Activated CD4-positive, alpha-beta T cell treated with anti-CD3 and anti-CD28 coated beads for 48 hours (primary cell): Measurements from ENCODE around the gene NRAP.
A peak's percentile ranks its signal among the peaks of the same experiment; 100 is the strongest.

Experiments
- DNase-seq: peaks from one replicate; pipeline ENCODE4 v3.0.0-alpha.2; 2020

The NRAP gene

DNA sequence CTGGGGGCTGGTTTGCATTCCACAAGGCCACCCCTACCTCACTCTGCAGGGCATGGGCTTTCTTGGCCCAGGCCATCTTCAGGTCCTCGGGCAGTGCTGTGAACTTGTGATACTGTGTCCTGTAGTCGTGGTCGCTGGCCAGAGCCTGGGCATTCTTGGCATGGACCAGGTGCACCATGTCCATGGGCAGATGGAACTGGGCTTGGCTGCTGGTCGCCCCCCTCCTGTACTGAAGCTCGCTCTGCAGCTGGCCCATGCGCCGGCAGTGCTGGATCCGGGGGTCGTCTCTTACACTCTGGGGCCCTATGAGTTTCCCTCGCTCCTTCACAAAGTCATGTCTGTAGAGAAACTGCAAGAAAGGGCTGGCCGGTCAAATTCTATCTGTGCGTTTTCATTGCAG is 59.3 kb downstream of the NRAP start:
- DNase-seq, result no peak

DNA sequence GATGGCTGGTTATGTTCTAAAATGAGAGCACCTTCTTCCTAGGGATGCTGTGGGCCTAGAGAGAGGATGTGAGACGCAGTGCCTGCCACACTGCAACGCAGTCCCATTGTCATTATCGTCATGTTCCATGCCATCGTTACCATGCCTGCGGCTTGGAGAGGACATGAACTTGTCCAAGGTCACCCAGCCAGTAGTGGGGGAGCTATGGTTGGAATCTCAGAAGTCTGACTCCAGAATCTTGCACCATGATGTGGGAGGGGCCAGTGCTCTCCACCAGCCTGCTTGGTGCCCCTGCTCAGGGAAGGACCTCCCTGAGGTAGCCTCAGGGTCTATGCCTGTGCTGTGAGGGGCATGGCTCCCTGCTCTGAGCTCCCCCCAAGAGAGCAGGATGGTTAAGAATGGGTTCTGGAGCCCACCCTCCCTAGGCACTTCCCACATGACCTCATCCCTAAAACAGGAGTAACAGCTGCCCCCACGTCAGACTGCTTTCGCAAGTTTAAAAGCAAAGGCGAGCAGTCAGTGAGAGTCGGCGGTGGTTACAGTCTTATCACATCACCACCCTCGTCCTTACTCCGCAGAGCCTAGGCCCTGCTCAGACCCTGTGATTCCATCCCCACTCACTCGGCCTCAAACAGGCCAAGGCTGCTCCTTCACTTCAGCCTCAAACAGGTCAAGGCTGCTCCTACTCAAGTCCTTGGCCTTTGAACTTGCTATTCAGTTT is 60.6 kb downstream of the NRAP start:
- DNase-seq, result no peak

DNA sequence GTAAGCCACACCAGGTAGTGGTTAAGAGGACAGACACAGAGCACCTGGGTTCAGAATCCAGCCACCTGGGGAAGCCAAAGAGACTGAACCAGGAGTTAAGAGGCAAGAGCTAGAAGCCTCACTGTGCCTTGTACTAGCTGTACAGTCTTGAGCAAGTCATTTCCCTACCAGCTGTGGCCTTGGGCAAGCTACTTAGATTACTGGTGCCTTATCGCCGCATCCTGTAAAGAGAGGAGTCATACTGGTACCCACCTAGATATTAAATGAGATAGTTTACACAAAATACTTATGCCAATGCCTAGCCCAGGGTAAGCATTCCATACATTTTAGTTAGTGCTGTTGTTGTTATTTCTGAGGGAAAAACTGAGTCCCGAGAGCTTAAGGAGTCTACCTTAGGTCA is 63.3 kb downstream of the NRAP start:
- no peak for DNase-seq

DNA sequence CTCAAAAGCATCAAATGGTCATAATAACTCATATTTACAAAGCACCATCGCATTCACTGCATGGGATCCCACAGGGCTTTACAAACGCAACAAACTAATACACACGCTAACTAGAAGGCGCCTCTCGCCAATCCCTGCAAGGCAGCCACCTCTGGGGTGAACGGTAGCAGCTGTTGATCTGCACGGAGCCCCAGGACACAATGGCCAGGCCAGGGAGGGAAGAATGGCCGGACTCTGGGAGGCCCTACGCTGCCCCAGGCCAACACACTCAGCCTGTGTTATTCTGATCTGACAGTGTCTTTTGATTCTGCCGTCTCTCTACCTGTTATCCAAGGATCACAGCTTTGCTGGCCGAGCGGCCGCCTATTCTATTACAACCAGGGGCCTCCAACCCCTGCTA is 69.2 kb downstream of the NRAP start:
- no peak for DNase-seq

DNA sequence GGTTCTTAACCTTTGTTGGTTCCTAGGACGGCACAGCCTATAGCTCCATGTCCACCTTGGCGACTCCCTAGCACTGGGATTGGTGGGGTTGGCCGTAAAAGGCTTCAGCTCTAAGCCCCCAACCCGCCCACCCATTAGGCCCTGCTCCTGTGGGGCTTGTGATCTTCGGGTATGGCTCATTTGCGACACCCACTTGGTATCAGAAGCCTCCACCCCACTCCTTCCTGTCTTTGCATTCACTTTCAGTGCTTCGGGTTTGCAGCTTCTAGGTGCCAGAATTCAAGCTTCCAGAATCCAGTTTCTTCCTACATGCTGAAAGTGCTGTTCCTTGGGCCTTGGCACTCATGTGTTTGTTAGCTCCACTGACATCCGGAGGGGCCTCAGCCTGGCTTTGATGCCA is 71.5 kb downstream of the NRAP start:
- DNase-seq, result no peak

DNA sequence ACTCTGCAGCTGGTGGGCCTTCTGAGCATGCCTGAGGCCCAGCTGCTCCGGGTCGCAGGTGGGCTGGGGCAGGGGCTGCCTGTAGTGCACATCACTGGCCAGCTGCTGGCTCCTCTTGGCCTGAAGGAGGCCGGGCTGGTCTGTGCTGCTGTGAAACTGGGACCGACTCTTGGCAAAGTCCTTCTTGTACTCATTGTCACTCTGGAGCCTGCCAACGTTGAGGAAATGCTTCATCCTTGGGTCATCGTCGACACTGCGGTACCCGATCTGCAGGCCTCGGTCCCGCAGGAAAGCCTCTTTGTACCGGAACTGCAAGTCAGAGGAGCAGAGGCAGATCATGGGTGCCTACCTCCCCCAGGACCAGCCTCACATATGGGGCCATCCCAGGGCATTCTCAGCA is 73.3 kb downstream of the NRAP start:
- no peak for DNase-seq

DNA sequence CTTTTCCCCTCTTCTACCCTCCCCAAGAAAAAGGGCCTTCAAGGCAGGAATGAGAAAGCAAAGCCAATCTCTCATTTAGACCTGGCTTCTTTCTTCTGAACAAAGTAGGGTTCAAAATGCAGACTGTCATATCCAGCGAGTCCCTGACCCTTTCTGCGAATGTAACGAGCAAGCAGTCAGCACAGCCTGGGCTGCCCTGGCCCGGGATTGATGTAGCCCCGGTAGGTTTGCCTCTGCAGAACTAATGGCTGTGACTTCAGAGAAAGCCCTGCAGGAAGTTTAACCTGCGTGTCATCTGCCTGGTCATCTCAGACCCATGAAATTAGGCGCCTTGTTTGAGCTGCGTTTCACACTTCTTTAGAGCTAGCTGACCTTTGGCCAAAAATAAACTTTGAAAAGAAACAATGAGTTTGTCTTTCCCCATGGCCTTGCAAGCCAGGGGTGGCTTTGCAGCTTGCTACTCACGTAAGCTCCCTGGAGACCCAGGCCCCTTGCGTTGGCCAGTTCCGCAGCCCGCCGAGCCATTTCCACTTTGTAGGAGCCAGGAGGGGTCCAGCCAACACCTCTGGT is 74.6 kb downstream of the NRAP start:
- DNase-seq, result no peak

DNA sequence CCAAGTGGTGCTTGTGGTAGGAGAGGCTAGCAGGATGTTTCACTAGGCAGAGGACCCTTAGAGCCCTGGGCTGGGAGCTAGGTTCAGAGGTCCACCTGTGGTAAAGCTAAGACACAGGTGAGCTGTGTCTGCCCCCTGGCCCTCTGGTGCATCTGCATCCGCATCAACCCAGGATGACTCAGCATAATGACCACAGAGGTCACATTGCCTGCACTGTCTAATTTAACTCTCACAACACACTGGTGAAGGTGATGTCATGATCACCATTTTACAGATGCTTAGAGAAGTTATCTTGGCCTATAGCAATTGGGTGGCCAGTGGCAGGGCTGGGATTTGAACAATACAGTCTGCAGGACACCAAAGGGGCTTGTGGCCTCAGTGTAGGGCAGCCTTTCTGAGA is 77.9 kb downstream of the NRAP start:
- DNase-seq, result no peak

DNA sequence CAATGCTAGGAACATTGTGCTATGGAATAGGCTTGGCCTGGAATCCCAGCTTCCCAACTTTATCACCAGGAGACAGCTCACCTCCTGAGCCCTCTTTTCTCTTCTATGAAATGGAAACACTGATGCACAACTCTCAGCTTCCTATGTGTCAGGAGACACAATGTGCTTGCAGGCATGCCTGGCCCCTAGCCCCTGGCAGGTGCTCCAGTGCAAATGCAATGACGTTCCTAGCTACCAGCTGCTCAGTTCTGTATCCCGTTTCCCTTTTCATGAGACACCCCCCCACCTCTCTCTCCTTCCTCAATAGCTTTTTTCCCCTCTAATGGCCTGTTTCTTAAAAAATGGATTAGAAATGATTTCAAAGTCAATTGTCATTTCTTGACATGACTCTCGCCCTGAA is 80.3 kb downstream of the NRAP start:
- DNase-seq, result no peak

DNA sequence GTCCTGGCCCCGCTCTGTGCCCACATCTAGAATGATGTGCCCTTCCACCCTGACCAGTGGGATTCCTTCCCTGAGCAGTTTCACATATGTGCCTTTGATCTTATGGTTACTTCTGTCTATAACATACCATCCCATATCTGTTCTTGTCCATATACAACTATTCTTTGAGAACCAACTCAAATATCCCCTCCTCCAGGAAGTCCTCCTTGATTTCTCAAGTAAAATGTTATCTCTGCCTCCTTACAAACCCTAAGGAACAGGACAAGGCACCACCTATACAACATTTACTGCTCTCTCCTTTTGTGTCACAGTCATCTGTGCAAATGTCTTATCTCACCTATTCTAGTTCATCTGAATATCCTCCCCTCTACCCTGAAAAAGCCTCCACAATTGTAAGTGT is 82.7 kb downstream of the NRAP start:
- DNase-seq, result no peak

DNA sequence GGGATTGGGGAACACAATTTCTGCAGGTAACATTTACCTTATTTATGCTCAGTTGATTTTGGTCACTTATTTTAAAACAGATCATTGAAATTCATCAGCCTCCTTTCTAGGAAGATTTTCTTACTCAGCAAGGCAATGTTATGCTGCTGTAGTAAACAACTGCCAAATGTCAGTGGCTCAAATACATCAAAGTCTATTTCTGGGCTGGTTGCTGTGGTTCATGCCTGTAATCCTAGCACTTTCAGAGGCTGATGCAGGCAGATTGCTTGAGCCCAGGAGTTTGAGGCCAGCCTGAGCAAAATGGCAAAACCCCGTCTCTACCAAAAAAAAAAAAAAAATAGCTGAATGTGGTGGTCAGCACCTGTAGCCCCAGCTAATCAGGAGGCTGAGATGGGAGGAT is 85.1 kb downstream of the NRAP start:
- DNase-seq, result no peak

DNA sequence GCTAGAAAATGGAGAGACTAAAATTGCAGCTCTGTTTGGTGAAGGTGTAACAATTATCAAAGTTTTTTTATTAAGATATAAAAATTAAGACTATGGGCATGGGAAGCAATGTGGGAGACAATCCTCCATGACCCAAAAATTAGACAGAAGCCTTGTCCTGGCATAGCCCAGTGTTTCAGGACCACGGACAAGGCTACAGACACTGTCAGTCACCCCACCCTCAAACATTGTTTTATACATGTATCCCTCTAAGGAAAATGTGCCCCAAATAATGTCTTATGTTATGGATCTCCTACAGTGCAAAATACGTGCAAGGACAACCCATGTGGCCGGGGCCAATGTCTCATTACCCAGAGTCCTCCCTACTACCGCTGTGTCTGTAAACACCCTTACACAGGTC is 87.0 kb downstream of the NRAP start:
- peak; percentile 20 for DNase-seq

DNA sequence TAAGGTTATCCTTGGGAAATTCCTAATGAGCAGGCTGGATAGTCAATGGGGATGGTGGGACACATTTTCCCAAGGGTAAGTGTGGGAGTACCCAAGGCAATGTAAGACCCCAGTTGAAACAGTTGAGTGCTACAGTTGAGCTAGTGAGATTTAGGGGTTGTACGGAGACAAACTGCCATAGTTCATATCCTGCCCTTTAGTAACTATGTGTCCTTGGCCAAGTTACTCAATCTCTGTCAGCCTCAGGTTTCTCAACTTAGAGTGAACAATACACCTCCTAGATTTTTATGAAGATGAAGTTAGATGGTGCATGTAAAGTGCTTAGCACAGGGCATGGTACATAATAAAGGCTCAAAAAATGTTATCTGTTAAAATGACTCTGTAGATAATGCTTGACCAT is 90.5 kb downstream of the NRAP start:
- DNase-seq, result no peak

DNA sequence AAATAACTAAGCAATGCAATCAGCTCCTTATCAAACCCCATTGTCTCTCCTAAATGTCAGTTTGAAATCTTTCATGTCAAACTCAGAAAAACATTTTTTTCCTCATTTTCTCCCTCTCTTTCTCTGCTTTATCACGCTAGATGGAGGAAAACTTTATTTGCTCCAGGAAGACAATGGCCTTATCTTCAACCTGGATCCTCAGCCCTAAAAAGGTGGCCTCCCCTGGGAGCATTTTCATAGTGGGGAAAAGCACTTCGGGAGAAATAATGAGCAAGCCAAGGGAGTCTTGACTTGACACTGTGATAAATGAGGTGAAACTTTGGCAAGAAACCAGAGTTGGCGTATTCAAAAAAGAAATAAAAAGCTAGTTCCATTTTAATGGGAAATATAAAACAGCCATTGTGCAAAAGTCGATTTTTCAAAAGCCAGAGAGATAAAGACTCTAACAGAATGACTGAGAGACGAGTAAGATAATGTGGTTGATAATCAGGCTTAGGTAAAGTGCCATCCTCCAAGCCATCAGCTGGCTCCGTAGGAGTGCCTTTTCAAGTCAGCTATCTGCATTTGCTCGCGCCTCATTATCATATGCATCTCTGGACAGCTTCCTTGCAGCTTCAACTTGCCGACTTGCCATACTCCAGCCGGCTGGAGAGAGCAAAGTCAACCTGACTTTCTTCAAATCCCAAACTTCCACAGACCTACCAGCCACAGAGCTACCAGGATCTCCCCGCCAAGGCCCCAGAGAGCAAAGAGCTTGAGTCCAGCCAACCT is 91.1 kb downstream of the NRAP start:
- no peak for DNase-seq

DNA sequence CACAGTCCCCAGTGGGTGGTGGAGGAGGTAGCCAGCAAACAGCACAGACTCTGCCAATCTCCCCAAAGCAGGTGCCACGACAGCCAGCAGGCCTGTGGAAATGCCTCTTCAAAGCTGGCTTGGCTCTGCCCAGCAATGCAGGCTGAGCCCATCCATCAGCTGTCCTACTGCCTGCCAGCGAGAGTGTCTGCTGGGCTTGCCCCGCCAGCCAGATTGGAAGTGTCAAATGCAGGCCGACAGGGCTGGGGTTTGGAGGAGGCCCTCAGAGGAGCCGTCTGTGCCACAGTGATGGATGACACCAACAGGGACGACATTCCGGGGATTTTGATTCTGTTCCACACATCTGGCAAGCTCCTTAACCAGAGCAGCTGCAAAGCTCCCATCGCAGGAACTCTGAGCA is 94.3 kb downstream of the NRAP start:
- DNase-seq, result no peak

DNA sequence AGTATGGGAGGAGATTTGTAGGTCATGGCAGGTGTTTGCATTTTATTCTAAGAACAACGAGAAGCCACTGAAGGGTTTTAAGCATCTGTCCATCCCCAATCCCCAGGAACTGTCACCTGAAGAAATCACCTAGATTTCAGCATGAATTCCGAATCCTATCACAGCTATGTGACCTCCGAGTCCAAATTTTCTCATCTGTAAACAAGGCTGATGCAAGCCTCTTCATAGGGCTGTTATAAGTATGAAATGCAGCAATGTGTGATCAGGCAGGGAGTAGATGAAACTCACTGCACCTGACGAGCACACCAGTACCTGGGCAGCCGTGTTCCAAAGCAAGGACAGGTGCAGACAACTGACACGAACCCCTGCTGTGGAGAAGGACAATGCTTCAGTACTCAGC is 97.0 kb downstream of the NRAP start:
- no peak for DNase-seq

DNA sequence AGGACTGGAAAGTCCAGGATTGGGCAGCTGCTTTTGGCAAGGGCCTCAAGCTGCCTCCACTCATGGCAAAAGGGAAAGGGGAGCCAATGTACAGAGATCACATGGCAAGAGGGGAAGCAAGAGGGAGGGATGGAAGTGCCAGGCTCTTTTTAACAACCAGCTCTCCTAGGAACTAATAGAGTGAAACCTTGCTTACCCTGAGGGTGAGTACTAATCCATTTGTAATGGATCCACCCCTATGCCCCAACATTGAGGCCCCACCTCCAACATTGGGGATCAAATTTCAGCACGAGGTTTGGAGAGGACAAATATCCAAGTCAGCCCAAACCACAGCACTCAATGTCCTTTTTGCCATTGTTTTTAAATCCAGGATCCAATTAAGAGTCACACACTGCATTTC is 98.5 kb downstream of the NRAP start:
- DNase-seq, result no peak

DNA sequence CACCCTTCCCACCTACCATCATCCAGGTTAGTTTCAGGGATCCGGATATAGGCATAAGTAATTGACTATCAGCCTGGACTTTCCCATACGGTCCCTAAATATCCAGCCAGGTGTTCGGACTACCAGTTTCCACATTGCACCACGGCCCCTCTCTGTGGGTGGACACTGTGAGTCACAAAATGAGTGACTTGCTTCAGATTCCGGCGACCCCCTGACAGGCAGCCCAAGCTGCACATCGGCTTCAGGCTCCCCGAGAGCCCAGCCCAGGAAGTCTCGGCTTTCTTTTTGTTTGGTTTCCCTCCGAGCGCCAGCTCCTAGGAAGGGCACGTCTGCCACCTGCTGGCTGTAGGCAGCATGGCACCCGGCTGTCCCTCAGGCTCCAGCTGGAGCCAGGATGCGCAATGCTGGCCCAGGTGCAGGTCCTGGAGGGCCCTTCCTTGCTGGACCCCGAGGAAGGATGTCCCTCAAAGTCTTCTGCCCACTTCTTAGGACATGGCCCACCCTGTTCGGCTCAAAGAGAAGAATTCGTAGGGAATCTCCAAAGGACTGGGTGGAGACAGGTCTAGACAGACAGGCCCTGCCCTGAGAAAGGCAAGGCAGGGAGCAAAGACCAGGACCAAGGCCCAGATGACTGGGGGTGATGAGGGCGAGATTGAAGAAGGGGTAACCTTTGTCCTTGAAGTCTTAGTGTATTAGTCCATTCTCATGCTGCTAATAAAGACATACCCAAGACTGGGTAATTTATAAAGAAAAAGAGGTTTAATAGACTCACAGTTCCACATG is 100.3 kb downstream of the NRAP start:
- peak; percentile 81 for DNase-seq

DNA sequence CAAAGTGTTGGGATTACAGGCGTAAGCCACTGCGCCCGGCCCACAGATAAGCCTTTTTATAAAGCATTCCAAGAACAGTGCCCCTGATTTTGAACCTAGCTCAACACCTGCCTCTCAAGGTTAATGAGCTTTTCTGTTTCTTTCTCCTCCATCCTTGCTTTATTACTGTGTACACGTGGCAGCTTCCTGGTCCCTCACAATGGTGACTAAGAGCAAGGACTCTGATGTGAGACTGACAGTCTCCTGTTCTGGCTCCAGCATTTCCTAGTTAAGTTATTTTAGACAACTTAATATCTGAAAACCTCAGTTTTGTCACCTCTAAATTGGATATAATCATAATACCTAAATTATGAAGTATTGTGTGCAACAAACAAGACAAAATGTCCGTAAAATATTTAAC is 101.1 kb downstream of the NRAP start:
- no peak for DNase-seq

DNA sequence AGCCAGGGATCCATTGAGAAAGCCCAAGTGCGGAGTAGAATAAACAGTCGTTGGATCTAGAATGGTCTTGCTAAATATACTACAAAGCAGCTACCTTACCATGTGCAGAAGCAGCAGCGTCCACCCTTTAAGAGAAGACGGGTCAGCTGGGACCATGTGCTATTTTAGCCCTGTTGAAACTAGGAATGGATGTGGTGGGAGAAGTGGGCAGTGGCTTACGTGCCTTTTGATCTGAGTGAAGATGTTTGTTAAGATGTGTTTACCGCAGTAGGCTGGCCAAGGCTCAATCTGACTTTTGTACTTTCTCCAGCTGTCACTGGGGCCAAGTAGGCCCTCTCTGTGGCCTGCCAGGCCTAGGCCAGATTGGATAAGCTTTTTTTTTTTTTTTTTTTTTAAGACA is 101.8 kb downstream of the NRAP start:
- no peak for DNase-seq

DNA sequence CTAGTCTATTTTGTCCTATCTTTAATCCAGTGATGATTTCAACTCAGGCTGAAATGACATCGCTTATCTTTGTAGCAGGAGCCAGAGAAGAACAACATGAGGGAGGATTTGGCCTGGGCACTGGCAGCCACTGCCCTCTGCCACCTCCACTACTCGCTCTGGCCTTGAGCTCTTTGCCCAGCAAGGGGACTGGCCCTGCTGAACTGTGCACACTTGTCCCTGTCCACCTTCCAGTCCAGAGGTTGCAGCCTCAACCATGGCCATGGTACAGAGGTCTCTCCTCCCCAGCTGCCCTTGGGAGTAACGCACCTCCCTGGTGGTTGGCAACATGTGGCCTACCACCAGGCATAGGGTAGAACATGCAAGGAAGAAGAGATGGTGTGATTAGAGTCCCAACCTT is 102.6 kb downstream of the NRAP start:
- no peak for DNase-seq

DNA sequence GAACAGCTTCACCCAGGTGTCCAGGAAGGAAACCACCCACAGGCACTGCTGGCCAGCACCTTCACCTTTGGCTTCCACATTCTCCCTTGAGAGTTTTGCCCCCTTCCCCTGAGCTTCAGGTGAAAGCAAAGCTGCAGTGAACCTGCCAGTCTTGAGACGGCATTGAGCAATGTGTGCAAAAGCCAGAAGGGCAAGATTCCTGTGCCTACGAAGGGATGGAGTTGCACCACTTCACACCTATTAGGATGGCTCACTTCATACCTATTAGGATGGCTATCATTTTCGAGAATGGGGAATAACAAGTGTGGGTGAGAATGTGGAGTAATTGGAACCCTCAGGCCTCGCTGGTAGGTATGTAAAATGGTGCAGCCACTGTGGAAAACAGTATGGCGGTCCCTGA is 103.8 kb downstream of the NRAP start:
- no peak for DNase-seq

DNA sequence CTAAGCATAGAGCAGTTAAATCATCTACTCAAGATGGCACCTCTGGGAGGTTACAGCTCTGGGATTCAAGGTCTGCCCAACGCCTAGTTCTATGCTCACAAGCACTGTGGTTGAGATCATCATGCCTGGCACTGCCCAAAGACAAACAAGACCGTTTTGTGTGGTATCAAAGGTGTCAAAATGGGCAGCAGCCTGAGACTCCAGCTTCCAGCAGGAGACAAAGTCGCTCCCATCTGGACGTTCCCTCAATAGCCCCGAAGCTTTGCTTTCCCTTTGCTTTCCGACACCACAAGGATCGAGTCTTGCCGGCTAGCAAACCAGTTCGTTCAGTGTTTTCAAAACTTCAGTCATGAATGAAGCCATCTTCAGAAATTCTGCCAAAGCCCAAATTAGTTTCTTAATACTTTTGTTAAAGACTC is 105.9 kb downstream of the NRAP start:
- DNase-seq, result no peak

DNA sequence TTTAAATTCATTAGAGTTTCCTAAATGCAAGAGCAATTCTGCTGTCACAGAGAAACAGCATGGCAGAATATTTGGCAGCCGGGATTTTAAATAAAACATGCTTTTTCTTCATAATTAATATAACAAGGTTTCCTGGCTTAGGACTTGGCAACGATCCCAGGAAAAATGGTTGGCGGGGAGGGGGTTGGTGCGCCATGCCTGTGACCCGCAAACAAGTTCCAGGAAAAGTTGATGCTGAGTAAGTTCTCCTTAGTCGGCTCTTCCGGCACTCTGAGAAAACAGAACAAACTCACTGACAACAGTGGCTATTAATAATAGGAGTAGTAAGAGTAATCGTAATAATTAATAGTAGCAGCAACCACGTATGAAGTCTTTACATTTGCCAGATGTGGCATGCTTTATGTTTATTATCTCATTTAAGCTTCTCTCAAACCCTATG is 106.4 kb downstream of the NRAP start:
- DNase-seq, result no peak
